MM.1S (cell line): ENCODE measurements around the gene GDF7.

Experiments
- DNase-seq: peaks from one replicate; pipeline ENCODE4 v3.0.0-alpha.2; 2015
- H2AFZ ChIP-seq: fragments of 300-600 bp; sonication (generic); 2 replicates; pipeline ENCODE4 v1.6.0; 2016; ENCODE audit warnings: antibody characterized with exemption, low read length
- H3F3A ChIP-seq: fragments of 300-600 bp; sonication (generic); 2 replicates; pipeline ENCODE4 v1.6.1; 2016; ENCODE audit warnings: mild to moderate bottlenecking, antibody characterized with exemption, low read length, moderate library complexity, mixed read lengths; ENCODE audit not compliant: insufficient read depth
- H3K27ac ChIP-seq: fragments of 300-600 bp; sonication (generic); 2 replicates; pipeline ENCODE4 v1.5.1; 2016; ENCODE audit warnings: mild to moderate bottlenecking, low read length
- H3K27me3 ChIP-seq: fragments of 300-600 bp; sonication (generic); replicated peaks from 2 replicates; pipeline ENCODE4 v1.6.0; 2016; ENCODE audit warnings: low read length; ENCODE audit not compliant: insufficient read depth
- H3K36me3 ChIP-seq: fragments of 300-600 bp; sonication (generic); replicated peaks from 2 replicates; pipeline ENCODE4 v1.6.1; 2016; ENCODE audit warnings: mild to moderate bottlenecking, low read length, mixed read lengths; ENCODE audit not compliant: insufficient read depth
- H3K4me1 ChIP-seq: fragments of 300-600 bp; sonication (generic); 2 replicates; pipeline ENCODE4 v1.6.1; 2016; ENCODE audit warnings: low read length, mixed read lengths
- H3K4me2 ChIP-seq: fragments of 300-600 bp; sonication (generic); 2 replicates; pipeline ENCODE4 v1.6.0; 2016; ENCODE audit warnings: low read depth, low read length
- H3K4me3 ChIP-seq: fragments of 300-600 bp; sonication (generic); 2 replicates; pipeline ENCODE4 v1.5.1; 2016; ENCODE audit warnings: low read length, mixed read lengths
- H3K79me2 ChIP-seq: fragments of 300-600 bp; sonication (generic); 2 replicates; pipeline ENCODE4 v1.6.1; 2016; ENCODE audit warnings: mixed run types, low read length, mixed read lengths
- H3K9ac ChIP-seq: fragments of 300-600 bp; sonication (generic); 2 replicates; pipeline ENCODE4 v1.6.1; 2016; ENCODE audit warnings: low read length, mixed read lengths
- H3K9me2 ChIP-seq: fragments of 300-600 bp; sonication (generic); replicated peaks from 2 replicates; pipeline ENCODE4 v1.6.1; 2016; ENCODE audit warnings: mild to moderate bottlenecking, low read length, mixed read lengths; ENCODE audit not compliant: insufficient read depth
- H3K9me3 ChIP-seq: fragments of 300-600 bp; sonication (generic); replicated peaks from 2 replicates; pipeline ENCODE4 v1.6.1; 2016; ENCODE audit warnings: mild to moderate bottlenecking, low read length, mixed read lengths; ENCODE audit not compliant: insufficient read depth
- H4K20me1 ChIP-seq: fragments of 300-600 bp; sonication (generic); 2 replicates; pipeline ENCODE4 v1.6.1; 2016; ENCODE audit warnings: mild to moderate bottlenecking, low read length, moderate library complexity, mixed read lengths; ENCODE audit not compliant: insufficient read depth
- CTCF ChIP-seq: fragments of 300-600 bp; sonication (generic); IDR thresholded peaks from 2 replicates; pipeline ENCODE4 v1.5.1; 2016; ENCODE audit warnings: antibody characterized with exemption, low read length, mixed read lengths
- EZH2 ChIP-seq: fragments of 300-600 bp; sonication (generic); optimal IDR thresholded peaks from 2 replicates; pipeline ENCODE3; 2017; ENCODE audit warnings: low read depth, mild to moderate bottlenecking, antibody characterized with exemption, low read length, mixed read lengths
- EZH2phosphoT487 ChIP-seq: fragments of 300-600 bp; sonication (generic); IDR thresholded peaks from 2 replicates; pipeline ENCODE4 v1.6.1; 2018; ENCODE audit warnings: antibody characterized with exemption, low read length

Gene GDF7

GRCh38 chr2:20641123-20641985, 25.6 kb upstream of the GDF7 start:
- Histone ChIP-seq H2AFZ (no peak overlapping the region), H3K9me3 (no peaks in the 10 kb centered on the region), H3K27me3 (no peaks in the 10 kb centered on the region), H3K36me3 (no peaks in the 10 kb centered on the region), H3K9me2 (no peaks in the 10 kb centered on the region), H3K79me2 (peaks cover 5% of the 10 kb centered on the region; the same call in 1 of the 2 replicates), H3K4me2 (no peak overlapping the region), H4K20me1 (no peaks in the 10 kb centered on the region), H3K9ac (no peak overlapping the region), H3K4me1 (no peaks in the 10 kb centered on the region), H3F3A (no peaks in the 10 kb centered on the region), H3K27ac (no peak overlapping the region), H3K4me3 (no peak overlapping the region)
- DNase-seq = no peak
- TF ChIP-seq EZH2 (no peak), CTCF (no peak), EZH2phosphoT487 (no peak)

GRCh38 chr2:20642055-20642971, 24.6 kb upstream of the GDF7 start:
- H3K4me2 ChIP-seq = no peak overlapping the region

GRCh38 chr2:20643060-20643459, 23.9 kb upstream of the GDF7 start:
- Histone ChIP-seq H3K36me3 (no peaks in the 10 kb centered on the region), H3K79me2 (peaks cover 8% of the 10 kb centered on the region; the same call in 1 of the 2 replicates), H3K4me2 (no peak overlapping the region), H3K9me3 (no peaks in the 10 kb centered on the region), H3K9me2 (no peaks in the 10 kb centered on the region), H2AFZ (no peak overlapping the region), H3K27ac (no peak overlapping the region), H3K4me3 (no peak overlapping the region), H4K20me1 (no peaks in the 10 kb centered on the region), H3K9ac (no peak overlapping the region), H3K4me1 (no peaks in the 10 kb centered on the region), H3K27me3 (no peaks in the 10 kb centered on the region), H3F3A (no peaks in the 10 kb centered on the region)
- TF ChIP-seq CTCF = no peak
- TF ChIP-seq EZH2phosphoT487 = no peak
- TF ChIP-seq EZH2 = no peak
- no peak for DNase-seq

More at GRCh38 chr2:20642055-20642971, 24.6 kb upstream of the GDF7 start:
- no peaks in the 10 kb centered on the region for H4K20me1 ChIP-seq
- H3K79me2 ChIP-seq = peaks cover 5% of the 10 kb centered on the region; the same call in 1 of the 2 replicates
- H3K36me3 ChIP-seq = no peaks in the 10 kb centered on the region
- no peaks in the 10 kb centered on the region for H3K4me1 ChIP-seq
- DNase-seq = peak; percentile 72
- H2AFZ ChIP-seq = no peak overlapping the region
- H3K9me3 ChIP-seq = no peaks in the 10 kb centered on the region
- no peak overlapping the region for H3K27ac ChIP-seq
- TF ChIP-seq EZH2phosphoT487 (no peak), EZH2 (no peak), CTCF (peak; percentile 95)
- H3F3A ChIP-seq = no peaks in the 10 kb centered on the region
- no peaks in the 10 kb centered on the region for H3K27me3 ChIP-seq
- H3K9me2 ChIP-seq = no peaks in the 10 kb centered on the region
- H3K4me3 ChIP-seq = no peak overlapping the region
- H3K9ac ChIP-seq = no peak overlapping the region
